GM21619 (cell line): ENCODE measurements around the gene TOR4A.

Source experiments
- ATAC-seq: cut with Tn5 transposase; IDR thresholded peaks from one replicate; pipeline ENCODE4 v1.9.1; 2021; ENCODE audit not compliant: unreplicated experiment

Gene TOR4A

DNA sequence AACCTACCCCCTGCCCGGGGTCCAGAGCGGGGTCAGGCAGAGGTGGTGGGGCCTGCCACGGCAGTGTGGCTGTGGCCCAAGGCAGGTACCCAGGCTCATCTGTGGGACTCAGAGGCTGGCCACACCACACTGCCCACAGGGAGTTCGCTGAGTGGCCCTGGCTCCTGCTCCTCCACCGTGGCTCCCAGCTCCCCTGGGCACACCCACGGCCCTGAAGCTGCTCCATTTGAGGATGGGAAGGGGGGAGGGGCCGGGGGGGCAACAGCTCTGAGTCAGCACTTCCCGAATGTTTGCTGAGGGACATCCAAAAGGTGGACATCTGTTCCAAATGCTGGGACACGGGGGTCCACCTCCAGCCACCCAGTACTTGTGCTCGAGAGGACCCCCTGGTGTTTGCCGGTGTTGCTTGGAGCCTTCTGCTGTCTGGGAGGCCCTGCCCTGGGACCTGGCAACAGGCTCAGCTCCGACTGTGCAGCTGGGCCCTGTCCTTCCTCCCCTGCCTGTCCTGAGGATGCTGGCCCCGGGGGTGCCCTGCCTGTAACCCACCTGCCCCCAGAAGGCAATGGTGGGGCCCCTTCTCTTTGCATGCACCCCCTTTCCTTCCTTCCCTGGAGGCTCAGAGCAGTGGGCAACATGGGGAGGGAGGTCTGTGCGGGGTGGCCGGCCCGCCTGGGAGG is 27.0 kb downstream of the TOR4A start:
- no peak for ATAC-seq

DNA sequence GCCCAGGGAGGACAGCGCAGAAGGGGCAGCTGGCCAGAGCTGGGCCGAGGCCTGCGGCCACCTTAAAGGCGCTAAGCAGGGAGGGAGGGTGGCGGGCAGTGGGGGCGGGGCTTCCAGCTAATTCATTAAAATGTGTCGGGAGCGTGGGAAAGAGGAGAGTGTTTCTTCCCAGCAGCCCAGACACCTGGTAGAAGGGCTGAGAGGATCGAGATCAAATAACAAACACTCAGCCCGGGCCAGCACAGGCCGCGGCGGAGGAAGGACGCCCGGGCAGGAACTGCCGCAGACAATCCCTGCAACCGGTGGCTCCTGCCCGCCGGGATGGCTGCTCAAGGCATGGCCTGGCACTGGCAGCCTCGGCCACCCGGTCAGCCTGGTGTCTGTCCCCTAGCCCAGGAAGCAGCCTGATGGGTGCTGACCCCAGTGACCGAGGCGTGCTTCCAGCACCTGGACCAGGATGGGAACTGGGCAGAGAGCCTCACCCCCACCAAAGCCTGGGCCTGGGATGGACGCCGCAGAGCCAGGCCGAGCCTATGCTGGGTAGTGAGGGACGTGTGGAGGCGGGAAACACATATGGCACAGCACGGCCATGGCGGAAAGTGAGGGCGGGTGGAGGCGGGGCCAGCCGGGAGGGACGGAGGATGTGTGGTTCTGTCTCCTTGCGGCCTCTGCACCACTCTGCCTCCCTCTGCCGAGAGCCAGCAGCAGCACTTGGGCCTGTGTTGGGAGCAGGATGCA is 27.7 kb downstream of the TOR4A start:
- no peak for ATAC-seq

DNA sequence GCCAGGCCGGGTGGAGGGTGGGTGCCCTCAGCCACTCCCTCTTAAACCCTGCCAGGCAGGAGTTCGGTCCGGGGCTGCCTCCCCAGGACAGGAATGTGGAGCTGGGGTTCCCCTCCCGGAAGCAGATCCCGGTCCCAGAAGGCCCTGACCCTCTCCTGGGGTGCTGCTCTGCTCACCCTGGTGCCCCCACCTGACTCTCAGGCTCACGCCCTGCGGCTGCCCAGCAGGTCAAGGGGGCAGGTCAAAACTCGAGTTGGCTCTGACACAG is 28.2 kb downstream of the TOR4A start:
- ATAC-seq = no peak

DNA sequence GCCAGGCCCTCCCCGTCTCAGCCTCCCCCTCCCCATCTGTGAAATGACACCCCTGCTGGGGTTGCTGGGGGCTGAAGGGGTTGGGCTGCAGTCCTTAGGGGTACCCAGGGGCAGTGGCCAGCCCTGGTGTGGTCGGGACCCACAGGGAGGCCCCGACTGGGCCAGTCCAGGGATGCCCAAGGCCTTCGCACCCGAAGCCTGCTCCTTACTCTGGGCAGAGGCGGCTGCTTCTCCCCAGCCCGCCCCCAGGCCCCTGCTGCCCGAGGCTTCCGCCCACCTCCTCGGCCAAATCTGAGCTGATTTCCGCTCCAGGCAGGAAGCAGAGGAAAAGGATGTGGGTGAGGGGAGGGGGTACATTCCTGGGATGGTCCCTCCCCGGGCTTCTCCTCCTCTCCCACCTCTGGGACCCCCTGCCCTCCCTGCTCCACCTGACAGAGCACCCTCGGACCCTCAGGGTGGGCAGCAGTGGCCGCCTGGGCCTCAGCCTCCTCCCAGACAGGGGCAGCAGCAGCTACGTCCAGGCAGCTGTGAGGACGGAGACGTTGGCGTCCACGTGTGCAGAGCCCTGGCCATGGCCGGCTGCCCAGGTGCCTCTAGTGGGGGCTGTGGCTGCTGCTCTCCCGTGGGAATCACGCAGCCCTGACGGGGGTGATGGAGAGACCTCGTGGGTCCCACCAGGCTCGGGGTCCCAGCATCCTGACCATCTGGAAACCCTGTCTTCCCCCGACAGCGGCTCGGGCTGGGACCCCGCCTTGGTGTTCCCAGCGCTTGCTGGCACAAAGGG is 28.7 kb downstream of the TOR4A start:
- no peak for ATAC-seq

DNA sequence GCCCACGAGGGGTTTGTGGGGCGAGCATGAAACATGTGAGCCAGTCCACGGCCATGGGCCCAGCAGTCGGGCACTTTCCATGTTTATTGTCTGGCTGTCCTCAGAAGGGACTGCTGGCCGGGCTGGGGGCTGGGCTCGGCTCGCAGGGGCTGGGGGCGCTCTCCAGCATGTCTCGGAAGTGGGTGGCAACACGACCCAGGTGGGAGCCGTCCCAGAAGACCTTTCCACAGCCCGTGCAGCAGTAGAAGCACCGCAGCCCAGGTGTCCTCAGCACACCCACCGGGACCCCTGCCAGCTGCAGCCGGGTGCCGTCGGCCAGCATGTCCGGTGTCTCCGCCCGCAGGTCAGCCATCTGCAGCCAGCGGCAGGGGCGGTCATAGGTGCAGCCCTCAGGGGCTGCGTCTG is 29.3 kb downstream of the TOR4A start:
- no peak for ATAC-seq

DNA sequence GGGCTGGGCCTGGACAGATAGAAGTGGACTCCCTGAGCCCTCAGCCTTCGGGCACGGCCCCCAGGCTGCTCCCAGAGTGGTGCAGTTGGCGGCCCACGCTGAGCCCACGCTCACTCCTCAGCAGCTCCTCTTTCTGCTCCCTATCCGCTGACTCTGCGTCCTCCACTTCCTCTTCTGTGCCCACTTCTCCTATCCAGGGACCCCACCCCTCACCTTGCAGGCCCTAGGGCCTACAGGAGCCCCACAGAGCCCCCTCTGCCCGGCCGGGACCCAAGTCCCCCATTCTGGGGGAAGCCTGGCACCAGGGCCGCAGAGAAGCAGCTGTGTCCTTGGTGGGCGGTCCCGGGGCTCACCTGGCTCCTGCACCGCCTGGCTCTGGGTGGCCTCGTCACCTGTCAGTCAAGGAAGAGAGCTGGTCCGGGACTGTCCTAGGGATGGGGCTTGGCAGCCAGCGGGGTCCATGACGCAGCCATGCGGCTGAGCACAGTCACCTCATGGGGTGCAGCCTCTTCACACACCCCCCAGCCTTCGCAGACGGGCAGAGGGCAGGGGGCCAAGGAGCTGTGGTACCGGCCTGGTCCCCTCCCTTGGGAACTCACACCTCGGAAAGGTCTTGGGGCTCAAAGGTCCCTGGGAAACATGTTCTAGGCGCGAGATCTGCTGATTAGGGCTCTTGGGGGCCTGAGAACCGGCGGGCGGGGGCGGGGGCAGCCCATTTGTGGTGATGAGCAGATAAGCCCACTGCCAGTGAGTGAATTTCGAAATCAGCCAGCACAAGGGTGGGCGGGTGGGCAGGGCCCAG is 29.9 kb downstream of the TOR4A start:
- no peak for ATAC-seq

DNA sequence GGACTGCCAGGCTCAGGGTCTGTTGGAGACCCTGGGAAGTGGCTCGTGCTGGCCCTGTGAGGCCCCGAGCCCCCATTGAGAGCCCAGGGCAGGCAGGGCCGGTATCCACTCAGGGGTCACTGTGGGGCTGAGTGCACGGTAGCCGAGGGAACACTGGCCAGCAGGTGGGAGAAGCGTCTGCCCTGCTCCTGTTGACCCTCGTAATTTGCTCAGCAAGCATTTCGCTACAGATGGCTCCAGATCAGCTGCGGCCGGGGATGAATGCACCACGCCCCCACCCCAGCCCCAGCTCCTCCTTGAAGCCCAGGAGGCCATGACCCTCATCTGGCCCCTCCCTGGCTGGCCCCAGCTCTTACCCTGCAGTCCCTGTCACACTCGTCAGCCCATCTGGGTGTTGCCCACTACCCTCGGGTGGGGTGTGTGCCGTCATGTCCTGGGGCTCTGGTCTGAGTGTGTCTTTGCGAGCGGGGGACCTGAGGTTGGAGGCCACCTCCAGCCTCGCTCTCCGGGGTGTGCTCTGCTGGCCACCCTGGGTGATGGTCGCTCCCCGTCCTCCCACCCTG is 30.6 kb downstream of the TOR4A start:
- no peak for ATAC-seq

DNA sequence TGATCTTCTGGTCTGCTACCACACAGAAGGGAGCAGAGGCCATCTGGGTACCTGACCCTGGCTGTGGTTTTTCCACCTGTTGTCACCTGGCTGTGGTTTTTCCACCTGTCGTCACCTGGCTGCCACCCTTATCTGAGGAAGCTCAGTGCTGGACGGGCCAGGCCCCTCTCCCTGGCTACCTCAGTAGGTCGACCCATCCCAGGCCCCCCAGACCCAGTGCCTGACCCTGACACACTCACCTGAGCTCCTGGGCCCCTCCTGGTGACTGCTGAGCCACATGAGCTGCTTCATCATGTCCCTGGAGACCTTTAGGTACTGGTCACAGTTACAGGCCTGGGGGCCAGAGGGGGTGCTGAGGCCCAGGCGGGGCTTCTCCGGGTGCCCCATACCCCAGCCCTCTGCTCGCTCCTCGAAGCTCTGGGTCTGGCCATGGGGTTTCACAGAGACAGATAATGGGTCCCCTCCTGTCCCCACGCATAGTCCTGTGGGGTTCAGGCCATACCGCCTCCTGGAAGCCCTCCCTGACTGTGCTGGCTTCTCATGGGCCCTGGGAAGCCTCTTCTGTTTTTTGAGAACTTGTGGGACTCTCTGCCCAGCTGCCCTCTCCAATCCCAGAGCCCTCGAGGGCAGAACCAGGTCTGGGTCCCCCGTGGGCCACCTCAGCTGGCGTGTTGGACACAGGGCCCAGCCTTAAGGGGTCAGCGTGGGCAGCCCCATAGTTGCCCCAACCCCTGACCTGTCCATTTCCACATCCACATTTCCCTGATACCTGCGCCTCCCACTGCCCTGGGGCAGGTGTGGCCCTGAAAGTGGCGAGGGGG is 32.1 kb downstream of the TOR4A start:
- ATAC-seq = no peak

DNA sequence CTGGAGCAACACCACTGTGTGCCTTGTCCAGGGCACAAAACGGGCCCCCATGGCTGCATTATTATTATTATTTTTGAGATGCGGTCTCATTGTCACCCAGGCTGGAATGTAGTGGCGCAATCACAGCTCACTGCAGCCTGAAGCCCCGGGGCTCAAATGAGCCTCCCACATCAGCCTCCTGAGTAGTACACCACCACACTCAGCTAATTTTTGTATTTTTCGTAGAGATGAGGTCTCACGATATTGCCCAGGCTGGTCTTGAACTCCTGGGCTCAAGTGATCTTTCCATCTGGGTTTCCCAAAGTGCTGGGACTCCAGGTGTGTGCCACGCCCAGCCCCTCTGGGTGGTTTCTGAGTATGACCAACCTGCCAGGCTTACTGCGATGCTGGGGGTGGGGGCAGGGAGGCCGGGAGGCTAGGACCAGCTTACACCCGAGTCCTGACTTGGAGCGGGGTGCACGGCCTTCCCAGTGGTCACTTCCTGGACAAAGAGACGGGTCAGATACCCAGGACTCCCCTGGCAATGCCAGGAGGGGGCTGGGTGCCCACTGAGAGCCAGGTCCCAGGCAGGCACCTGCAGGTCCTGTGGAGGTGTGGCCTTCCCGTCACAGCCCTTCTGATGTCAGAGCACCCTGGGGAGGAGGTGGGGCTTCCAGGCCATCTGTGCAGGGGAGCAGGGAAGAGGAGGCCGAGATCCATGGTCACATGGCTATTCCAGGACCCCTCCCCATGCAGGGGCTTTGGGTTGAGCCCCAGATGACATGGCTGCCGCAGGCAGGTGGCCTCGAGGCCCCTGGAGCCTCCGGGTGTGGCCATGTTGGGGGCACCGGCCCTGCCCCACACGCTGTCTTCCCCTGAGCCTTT is 32.9 kb downstream of the TOR4A start:
- no peak for ATAC-seq

DNA sequence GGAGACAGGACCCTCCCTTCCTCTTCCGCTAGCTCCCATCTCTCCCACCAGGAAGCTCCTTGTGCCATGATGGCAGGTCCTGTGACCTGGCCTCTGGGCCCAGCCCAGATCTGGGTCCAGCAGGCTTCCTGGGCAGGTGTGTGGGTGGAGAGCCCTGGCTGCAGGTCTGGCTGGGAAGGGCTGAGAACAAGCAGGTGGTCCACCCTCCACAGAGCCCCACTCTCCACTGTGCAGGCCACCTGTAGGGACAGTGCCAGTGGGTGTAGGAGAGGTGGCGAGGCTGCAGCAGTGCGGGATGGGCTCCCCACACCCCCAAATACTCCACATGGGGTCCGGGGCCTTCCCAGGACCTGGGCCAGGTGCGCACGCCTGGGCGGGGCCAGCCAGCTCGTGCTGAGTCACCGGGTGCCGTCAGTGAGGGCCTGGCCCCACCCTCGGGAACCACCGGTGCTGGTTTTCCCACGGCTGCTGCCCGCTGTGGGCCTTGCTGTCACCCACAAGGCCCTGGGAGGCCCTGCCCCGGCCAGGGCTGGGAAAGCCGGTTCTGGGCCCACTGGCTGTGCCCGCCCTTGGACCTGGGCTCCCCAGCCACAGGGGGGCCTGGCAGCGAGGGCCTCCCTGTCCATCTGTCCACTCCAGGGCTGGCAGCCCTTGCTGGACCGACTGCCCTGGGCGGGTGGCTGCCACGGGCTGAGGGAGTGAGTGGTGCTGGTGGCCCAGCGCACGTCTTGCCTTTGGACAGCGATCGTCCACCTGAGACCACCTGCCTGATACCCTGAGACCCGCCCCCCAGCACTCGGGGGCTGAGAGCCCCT is 33.9 kb downstream of the TOR4A start:
- no peak for ATAC-seq

DNA sequence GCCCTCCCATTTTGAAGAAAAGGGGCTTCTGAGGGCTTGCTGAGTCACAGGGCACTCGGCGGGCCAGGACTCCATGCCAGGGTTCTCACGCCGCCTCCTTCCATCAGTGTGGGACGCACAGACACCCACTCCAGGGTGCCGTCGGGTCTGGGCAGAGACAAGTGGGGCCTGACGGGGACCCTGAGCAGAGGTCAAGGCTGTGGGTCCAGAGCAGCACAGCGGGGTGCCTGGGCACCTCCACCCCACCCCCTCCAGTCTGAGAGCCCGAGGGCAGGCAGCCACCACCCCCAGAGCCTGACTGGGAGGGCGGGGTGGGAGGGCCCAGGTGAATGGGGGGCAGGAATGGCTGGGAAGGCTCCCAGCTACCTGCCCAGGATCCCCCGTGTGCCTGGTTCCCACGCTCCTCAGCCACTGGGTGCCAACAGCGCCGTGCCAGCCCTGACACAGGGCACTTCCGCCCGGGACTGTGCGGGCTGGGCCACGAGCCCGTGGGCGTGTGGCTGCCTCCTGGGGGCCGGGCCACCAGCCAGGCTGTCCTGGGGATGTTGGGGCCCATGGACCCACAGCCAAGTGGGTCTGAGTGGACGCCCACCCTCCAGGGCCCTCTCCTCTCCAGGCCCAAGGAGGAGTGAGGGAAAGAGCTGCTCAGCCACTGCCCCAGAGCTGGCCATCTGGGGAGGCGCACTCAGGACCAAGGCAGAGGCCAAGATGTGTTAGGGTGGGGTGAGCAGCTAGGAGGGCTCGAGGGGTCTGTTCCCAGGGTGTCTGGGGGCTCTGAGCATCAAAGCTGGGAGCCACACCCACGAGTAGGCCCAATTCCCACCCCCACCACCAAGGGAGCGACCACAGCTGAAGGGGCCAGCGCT is 34.7 kb downstream of the TOR4A start:
- no peak for ATAC-seq

DNA sequence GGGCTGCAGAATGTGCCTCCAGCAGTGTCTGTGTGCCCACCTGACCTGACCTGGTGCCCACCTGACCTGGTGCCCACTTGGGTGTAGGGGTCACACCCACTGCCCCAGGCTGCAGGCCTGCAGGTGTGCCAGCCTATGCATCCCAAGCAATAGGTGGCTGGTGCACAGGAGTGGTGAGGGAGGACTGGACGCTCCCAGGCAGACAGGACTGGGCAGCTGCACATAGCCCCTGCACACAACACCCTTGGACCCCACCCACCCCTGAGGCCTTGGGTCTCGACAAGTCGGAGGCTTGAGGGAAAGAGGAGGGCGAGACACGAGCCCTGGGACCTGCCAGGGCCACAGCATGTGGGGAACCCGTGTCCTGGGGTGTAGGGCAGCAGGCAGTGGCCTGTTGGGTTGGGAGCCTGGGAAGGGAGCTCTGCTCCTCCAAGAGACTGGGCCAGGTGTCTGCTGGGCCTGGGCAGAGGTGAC is 35.4 kb downstream of the TOR4A start:
- ATAC-seq = no peak

DNA sequence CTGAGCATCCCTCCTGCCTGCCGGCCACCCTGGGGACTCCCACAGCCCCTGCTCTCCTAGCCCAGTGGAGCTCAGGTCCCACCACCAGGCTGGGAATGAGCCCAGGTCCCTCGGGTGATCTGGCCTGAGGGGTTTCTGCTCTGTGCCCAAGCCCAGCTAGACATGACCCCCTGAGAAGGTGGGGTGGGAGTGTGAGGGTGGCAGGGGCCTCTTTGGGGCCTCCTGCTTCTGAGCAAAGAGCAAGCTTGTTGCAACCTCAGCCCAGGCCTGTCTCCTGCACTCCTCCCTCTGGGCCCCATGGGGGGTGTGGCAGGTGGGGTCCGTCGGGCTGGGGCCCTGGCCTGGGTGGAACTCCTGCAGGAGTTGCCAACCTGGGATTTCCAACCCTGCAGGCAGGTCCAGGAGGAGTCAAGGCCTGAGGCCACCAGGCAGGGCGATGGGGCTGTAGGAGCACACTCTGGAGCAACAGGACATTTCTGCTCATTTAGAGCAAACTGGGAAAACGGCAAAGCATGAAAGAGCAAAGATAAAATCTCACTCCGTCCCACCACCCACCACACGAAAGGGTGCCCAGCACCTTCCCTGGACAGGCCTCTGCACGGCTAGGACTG is 35.9 kb downstream of the TOR4A start:
- no peak for ATAC-seq

DNA sequence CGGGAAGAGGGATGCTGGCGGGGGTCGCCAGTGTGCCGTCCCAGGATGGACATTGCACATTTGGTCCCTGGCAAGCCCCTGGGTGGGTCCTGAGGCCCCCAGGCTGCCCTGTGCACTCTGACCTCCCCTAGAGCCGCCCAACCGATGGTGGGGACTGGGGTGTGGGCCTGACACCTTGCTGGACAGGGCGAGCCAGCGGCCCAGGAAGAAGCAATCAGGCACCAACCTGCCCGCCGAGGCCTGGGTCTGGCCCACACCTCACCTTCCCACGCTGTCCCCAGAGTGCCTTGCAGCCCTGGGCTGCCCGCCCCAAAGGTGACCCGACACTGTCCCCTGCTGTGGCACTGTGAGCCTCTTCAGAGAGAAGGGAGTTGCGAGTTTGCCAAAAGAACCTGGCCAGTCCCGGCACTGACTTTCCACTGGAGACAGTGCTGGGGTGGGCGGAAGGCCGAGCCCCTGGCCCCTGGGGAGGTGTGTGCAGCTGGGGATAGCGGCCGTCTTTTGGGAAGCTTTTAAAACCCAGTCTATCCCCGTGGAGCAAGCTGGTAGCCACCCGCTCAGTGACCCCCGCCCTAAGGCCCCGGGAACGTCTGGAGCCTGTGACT is 36.5 kb downstream of the TOR4A start:
- ATAC-seq = no peak

DNA sequence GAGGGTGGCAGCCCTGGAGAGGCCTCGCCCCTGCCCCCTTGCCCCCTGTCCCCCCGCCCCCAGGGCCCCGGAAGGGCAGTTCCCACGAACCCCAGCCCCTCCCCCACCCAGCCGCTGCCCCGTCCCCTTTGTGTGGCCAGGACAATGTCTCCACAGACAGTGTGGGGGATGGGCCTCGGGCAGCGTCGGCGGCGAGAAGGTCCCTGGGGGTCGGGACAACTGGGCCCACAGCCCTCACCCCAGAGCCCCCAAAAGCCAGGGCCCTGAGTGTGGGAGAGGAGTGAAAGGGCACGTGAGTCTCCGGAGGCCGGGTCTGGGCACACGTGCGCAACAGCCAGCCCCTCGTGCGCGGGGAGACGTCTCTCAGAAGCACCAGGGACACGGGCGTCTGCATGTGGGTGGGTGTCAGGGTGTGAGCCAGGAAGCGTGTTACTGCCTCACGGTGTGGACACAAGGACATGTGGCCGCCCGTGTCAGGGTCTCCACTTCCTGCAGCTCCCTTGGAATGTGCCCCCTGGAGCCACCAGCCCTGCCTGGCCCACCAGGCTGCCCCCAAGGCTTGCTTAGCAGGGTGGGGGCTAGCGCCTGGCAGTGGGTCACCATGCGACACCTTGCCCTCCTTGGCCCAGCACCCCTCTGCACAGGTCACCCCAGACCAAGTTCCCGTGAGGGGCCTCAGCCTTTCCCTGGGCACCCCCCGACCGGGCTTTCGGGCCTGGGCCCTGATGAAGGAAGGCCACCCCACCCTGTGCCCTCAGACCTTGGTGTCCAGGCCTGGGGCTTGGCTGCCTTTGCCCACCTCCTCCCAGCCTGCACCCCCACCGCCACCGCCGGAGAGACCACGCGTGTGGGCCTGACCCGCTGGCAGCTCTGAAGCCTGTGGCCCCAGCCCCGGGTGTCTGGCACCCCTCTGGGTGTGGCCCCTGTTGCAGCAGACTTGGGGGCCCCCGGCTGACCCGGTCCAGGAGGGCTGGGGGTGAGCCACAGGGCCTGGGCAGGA is 37.3 kb downstream of the TOR4A start:
- ATAC-seq = no peak
